Stimulated activated CD4-positive, alpha-beta T cell treated with anti-CD3 and anti-CD28 coated beads, Interleukin-1b, Interleukin-23, amount 100 ng/mL, for 48 hours (primary cell): ENCODE data around the gene NUP107.
"Not testable (repeated sequence)": the region's sequence is repeated elsewhere in the genome, so short reads cannot be mapped to it uniquely, and the experiment has no call there.

Source experiments
- DNase-seq: peaks from one replicate; pipeline ENCODE4 v3.0.0-alpha.2; 2020

NUP107 gene

GRCh38 chr12:68686595-68687521 is at the start of gene NUP107:
TSS of gene NUP107 (plus strand) at chr12:68686978. CDS start at chr12:68687066, 88 bp downstream.
- DNase-seq, result peak; percentile 96

GRCh38 chr12:68637439-68637838 is 49.3 kb upstream of the NUP107 start:
- DNase-seq, result not testable (repeated sequence)

- DNase-seq, result no peak
Observed at GRCh38 chr12:68638171-68638570, 48.6 kb upstream of the NUP107 start.

GRCh38 chr12:68638721-68639395 is 47.9 kb upstream of the NUP107 start:
- no peak for DNase-seq

- DNase-seq, result no peak
Observed at GRCh38 chr12:68639396-68639767, 47.4 kb upstream of the NUP107 start.

- DNase-seq, result peak; percentile 54
Observed at GRCh38 chr12:68641138-68641537, 45.6 kb upstream of the NUP107 start.

GRCh38 chr12:68646484-68646883 is 40.3 kb upstream of the NUP107 start:
- no peak for DNase-seq

- no peak for DNase-seq
Observed at GRCh38 chr12:68647507-68647906, 39.3 kb upstream of the NUP107 start.

GRCh38 chr12:68648179-68648578 is 38.6 kb upstream of the NUP107 start:
- DNase-seq, result no peak

GRCh38 chr12:68665016-68665569 is 21.7 kb upstream of the NUP107 start:
- DNase-seq, result no peak

GRCh38 chr12:68667291-68667690 is 19.5 kb upstream of the NUP107 start:
- no peak for DNase-seq

GRCh38 chr12:68667896-68668295 is 18.9 kb upstream of the NUP107 start:
- no peak for DNase-seq

GRCh38 chr12:68671179-68671578 is 15.6 kb upstream of the NUP107 start:
- no peak for DNase-seq

GRCh38 chr12:68673788-68674187 is 13.0 kb upstream of the NUP107 start:
- no peak for DNase-seq

- no peak for DNase-seq
Observed at GRCh38 chr12:68674376-68674775, 12.4 kb upstream of the NUP107 start.

GRCh38 chr12:68675101-68675842 is 11.5 kb upstream of the NUP107 start:
- peak; percentile 50 for DNase-seq

- DNase-seq, result not testable (repeated sequence)
Observed at GRCh38 chr12:68676854-68677253, 9.9 kb upstream of the NUP107 start.

- no peak for DNase-seq
Observed at GRCh38 chr12:68686262-68686594, 550 bp upstream of the NUP107 start.

- DNase-seq, result no peak
Observed at GRCh38 chr12:68695454-68695853, 8.7 kb downstream of the NUP107 start.

GRCh38 chr12:68699486-68699885 is 12.7 kb downstream of the NUP107 start:
- no peak for DNase-seq

GRCh38 chr12:68727776-68728175 is 41.0 kb downstream of the NUP107 start:
- no peak for DNase-seq

GRCh38 chr12:68733661-68734071 is 46.9 kb downstream of the NUP107 start:
- DNase-seq, result no peak

- DNase-seq, result no peak
Observed at GRCh38 chr12:68739891-68740290, 53.1 kb downstream of the NUP107 start.
